Hepatocyte (in vitro differentiated cells): Measurements from ENCODE around the gene PCDHA7. TPM values are rescaled to one million over a fixed set of nuclear protein-coding genes. Genes with fewer than 3 reads are reported as not detected.
"Not testable (repeated sequence)": the region's sequence is repeated elsewhere in the genome, so short reads cannot be mapped to it uniquely, and the experiment has no call there.

ENCODE experiments used
- DNase-seq: peaks from one replicate; pipeline ENCODE4 v3.0.0-alpha.2; 2016; ENCODE audit warnings: low spot score
- H2AFZ ChIP-seq: fragments of 200-600 bp; sonication (generic); 2 replicates; pipeline ENCODE4 v1.6.0; 2016; ENCODE audit warnings: antibody characterized with exemption, mild to moderate bottlenecking
- H3K27ac ChIP-seq: fragments of 200-600 bp; sonication (generic); 2 replicates; pipeline ENCODE4 v1.5.1; 2016; ENCODE audit warnings: mild to moderate bottlenecking
- H3K27me3 ChIP-seq: fragments of 200-600 bp; sonication (generic); 2 replicates; pipeline ENCODE4 v1.6.1; 2016
- H3K36me3 ChIP-seq: fragments of 200-600 bp; sonication (generic); replicated peaks from 2 replicates; pipeline ENCODE4 v1.5.1; 2016; ENCODE audit warnings: low read depth; ENCODE audit not compliant: insufficient read depth
- H3K4me1 ChIP-seq: fragments of 200-600 bp; sonication (generic); 2 replicates; pipeline ENCODE4 v1.5.1; 2016; ENCODE audit warnings: mild to moderate bottlenecking, moderate library complexity; ENCODE audit not compliant: insufficient read depth
- H3K4me2 ChIP-seq: fragments of 200-600 bp; sonication (generic); 2 replicates; pipeline ENCODE4 v1.6.0; 2016
- H3K4me3 ChIP-seq: fragments of 200-600 bp; sonication (generic); 2 replicates; pipeline ENCODE4 v1.5.1; 2016; ENCODE audit warnings: mild to moderate bottlenecking
- H3K79me2 ChIP-seq: fragments of 200-600 bp; sonication (generic); 2 replicates; pipeline ENCODE4 v1.6.0; 2017; ENCODE audit warnings: mild to moderate bottlenecking
- H3K9me2 ChIP-seq: fragments of 200-600 bp; sonication (generic); replicated peaks from 2 replicates; pipeline ENCODE4 v1.6.0; 2017; ENCODE audit warnings: mild to moderate bottlenecking; ENCODE audit not compliant: insufficient read depth
- H3K9me3 ChIP-seq: fragments of 200-600 bp; sonication (generic); 2 replicates; pipeline ENCODE4 v1.5.1; 2016; ENCODE audit warnings: low read depth, mild to moderate bottlenecking
- H4K20me1 ChIP-seq: fragments of 200-600 bp; sonication (generic); 2 replicates; pipeline ENCODE4 v1.6.0; 2016; ENCODE audit warnings: mild to moderate bottlenecking; ENCODE audit not compliant: insufficient read depth, poor library complexity, severe bottlenecking
- CTCF ChIP-seq: fragments of 200-600 bp; sonication (generic); IDR thresholded peaks from 2 replicates; pipeline ENCODE4 v1.5.1; 2016; ENCODE audit warnings: antibody characterized with exemption, mild to moderate bottlenecking; ENCODE audit not compliant: poor library complexity
- EZH2 ChIP-seq: fragments of 200-600 bp; sonication (generic); IDR thresholded peaks from 2 replicates; pipeline ENCODE4 v1.6.1; 2016; ENCODE audit warnings: antibody characterized with exemption, mild to moderate bottlenecking, borderline replicate concordance
- EZH2phosphoT487 ChIP-seq: fragments of 200-600 bp; sonication (generic); IDR thresholded peaks from one replicate; pipeline ENCODE4 v1.6.1; 2018; ENCODE audit warnings: antibody characterized with exemption, mild to moderate bottlenecking, low read depth, moderate library complexity; ENCODE audit not compliant: unreplicated experiment, severe bottlenecking
- WGBS: methylation state at CpG from one replicate; pipeline ENCODE4 v1.1.6; 2016; ENCODE audit warnings: low lambda C conversion rate; ENCODE audit errors: missing lambda C conversion rate; 5-methylcytosine and 5-hydroxymethylcytosine counted together
- polyA plus RNA-seq: library from polyadenylated mRNA; unstranded; fragments of >200 nt; fragmentation: Nextera tagmentation; extraction: Ambion mirVana; gene quantifications from 2 replicates; pipeline ENCODE4 v1.2.1, GENCODE V29; 2016
- total RNA-seq: library from RNA; depleted of rRNA; stranded (reverse); fragments of >200 nt; gene quantifications from 2 replicates; pipeline ENCODE4 v1.2.3, GENCODE V29; 2014

The PCDHA7 gene
- total and polyA plus RNA-seq, 2 experiments from 2014 or later: 0.11 to 1.7 TPM

DNA sequence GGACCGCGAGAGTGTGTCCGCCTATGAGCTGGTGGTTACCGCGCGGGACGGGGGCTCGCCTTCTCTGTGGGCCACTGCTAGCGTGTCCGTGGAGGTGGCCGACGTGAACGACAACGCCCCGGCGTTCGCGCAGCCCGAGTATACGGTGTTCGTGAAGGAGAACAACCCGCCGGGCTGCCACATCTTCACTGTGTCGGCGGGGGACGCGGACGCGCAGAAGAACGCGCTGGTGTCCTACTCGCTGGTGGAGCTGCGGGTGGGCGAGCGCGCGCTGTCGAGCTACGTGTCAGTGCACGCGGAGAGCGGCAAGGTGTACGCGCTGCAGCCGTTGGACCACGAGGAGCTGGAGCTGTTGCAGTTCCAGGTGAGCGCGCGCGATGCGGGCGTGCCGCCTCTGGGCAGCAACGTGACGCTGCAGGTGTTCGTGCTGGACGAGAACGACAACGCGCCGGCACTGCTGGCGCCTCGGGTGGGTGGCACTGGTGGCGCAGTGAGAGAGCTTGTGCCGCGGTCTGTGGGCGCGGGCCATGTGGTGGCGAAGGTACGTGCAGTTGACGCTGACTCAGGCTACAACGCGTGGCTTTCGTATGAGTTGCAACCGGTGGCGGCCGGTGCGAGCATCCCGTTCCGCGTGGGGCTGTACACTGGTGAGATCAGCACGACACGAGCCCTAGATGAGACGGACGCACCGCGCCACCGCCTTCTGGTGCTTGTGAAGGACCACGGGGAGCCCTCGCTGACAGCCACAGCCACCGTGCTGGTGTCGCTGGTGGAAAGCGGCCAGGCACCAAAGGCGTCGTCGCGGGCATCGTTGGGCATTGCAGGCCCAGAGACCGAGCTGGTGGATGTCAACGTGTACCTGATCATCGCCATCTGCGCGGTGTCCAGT, 1.8 kb downstream of the PCDHA7 start:
- no peaks in the 10 kb centered on the region for H4K20me1 ChIP-seq
- no peak overlapping the region for H2AFZ ChIP-seq
- H3K36me3 ChIP-seq: peaks cover 5% of the 10 kb centered on the region
- DNase-seq: no peak
- no peak overlapping the region for H3K27ac ChIP-seq
- H3K9me3 ChIP-seq: peaks cover 42% of the 10 kb centered on the region
- WGBS: over 99% methylated on average over 97 of the region's 103 CpGs
- no peaks in the 10 kb centered on the region for H3K4me1 ChIP-seq
- no peaks in the 10 kb centered on the region for H3K27me3 ChIP-seq
- H3K4me3 ChIP-seq: no peak overlapping the region
- TF ChIP-seq EZH2phosphoT487: no peak
- no peaks in the 10 kb centered on the region for H3K9me2 ChIP-seq
- no peak overlapping the region for H3K4me2 ChIP-seq
- no peaks in the 10 kb centered on the region for H3K79me2 ChIP-seq

GRCh38 chr5:140840978-140841962, 7.2 kb downstream of the PCDHA7 start, which contains the start of gene PCDHA8:
TSS of gene PCDHA8 (plus strand) at chr5:140841187. CDS start at chr5:140841322, 135 bp downstream.
- no peaks in the 10 kb centered on the region for H3K9me2 ChIP-seq
- no peak for DNase-seq

DNA sequence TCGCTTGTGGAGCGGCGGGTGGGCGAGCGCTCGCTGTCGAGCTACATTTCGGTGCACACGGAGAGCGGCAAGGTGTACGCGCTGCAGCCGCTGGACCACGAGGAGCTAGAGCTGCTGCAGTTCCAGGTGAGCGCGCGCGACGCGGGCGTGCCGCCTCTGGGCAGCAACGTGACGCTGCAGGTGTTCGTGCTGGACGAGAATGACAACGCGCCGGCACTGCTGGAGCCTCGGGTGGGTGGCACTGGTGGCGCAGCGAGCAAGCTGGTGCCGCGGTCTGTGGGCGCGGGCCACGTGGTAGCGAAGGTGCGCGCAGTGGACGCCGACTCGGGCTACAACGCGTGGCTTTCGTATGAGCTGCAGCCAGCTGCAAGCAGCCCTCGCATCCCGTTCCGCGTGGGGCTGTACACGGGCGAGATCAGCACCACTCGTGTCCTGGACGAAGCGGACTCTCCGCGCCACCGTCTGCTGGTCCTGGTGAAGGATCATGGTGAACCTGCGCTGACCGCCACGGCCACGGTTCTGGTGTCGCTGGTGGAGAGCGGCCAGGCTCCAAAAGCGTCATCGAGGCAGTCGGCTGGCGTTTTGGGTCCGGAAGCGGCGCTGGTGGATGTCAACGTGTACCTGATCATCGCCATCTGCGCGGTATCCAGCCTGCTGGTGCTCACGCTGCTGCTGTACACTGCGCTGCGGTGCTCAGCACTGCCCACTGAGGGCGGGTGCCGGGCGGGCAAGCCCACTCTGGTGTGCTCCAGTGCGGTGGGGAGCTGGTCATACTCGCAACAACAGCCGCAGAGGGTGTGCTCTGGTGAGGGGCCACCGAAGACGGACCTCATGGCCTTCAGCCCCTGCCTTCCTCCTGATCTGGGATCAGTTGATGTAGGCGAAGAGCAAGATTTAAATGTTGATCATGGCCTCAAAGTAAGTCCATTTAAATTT, 9.0 kb downstream of the PCDHA7 start:
- Histone ChIP-seq H3K4me2 (no peak overlapping the region), H4K20me1 (no peaks in the 10 kb centered on the region), H3K4me1 (no peaks in the 10 kb centered on the region), H3K79me2 (no peaks in the 10 kb centered on the region), H3K27ac (no peak overlapping the region), H3K4me3 (no peak overlapping the region), H3K9me2 (no peaks in the 10 kb centered on the region), H2AFZ (no peak overlapping the region), H3K27me3 (no peaks in the 10 kb centered on the region), H3K9me3 (peaks cover 26% of the 10 kb centered on the region), H3K36me3 (no peaks in the 10 kb centered on the region)
- 99% methylated on average over 71 of the region's 87 CpGs for WGBS
- no peak for DNase-seq
- TF ChIP-seq EZH2phosphoT487 (no peak), EZH2 (no peak), CTCF (no peak)

More at GRCh38 chr5:140840978-140841962, 7.2 kb downstream of the PCDHA7 start, which contains the start of gene PCDHA8:
- Histone ChIP-seq H3K4me3 (no peak within 1 kb of the TSS), H3K27me3 (no peaks in the 10 kb centered on the region), H3K4me1 (no peaks in the 10 kb centered on the region), H3K36me3 (no peaks in the 10 kb centered on the region), H4K20me1 (no peaks in the 10 kb centered on the region), H2AFZ (no peak within 1 kb of the TSS), H3K79me2 (no peaks in the 10 kb centered on the region), H3K27ac (no peak within 1 kb of the TSS), H3K9me3 (peaks cover 32% of the 10 kb centered on the region), H3K4me2 (no peak within 1 kb of the TSS)
- no peak for TF ChIP-seq EZH2phosphoT487
- no peak for TF ChIP-seq EZH2
- TF ChIP-seq CTCF: no peak
- WGBS: 84% methylated on average over 47 of the region's 47 CpGs

DNA sequence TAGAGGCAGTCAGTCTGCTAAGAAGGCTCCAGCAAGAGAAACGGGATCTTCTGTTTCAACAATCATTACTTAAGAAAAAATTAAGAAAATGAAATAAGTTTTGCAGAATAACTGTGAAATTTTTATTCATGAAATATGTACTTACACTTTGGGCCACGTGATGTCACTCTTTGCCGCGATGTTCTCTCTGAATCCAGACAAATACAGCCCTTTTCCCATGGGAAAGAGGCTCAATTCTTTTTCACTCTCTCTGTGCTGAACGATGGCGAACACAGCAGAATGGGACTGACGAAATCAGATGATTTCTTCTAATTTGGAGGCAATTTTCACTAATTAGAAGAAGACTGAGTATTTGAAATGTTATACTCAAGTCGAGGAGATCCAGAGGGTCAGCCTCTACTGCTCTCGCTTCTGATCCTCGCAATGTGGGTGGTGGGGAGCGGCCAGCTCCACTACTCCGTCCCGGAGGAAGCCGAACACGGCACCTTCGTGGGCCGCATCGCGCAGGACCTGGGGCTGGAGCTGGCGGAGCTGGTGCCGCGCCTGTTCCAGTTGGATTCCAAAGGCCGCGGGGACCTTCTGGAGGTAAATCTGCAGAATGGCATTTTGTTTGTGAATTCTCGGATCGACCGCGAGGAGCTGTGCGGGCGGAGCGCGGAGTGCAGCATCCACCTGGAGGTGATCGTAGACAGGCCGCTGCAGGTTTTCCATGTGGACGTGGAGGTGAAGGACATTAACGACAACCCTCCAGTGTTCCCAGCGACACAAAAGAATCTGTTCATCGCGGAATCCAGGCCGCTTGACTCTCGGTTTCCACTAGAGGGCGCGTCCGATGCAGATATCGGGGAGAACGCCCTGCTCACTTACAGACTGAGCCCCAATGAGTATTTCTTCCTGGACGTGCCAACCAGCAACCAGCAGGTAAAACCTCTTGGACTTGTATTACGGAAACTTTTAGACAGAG, 14.4 kb downstream of the PCDHA7 start, which contains the start of gene PCDHA9:
TSS of gene PCDHA9 (plus strand) at position 244 of the 964 bp plus-strand sequence. CDS start at position 358, 114 bp downstream.
- not testable (repeated sequence) for DNase-seq, H3K27ac ChIP-seq, H3K9me2 ChIP-seq, H3K4me1 ChIP-seq, H3K36me3 ChIP-seq, H2AFZ ChIP-seq, H4K20me1 ChIP-seq, H3K27me3 ChIP-seq, H3K79me2 ChIP-seq
- H3K4me3 ChIP-seq: peak within 1 kb of the TSS; percentile 1
- peak within 1 kb of the TSS; percentile 35 for H3K4me2 ChIP-seq
- H3K9me3 ChIP-seq: peaks cover 10% of the 10 kb centered on the region
- 81% methylated on average over 39 of the region's 48 CpGs for WGBS
